ENCODE data around the gene USP13.

DNA sequence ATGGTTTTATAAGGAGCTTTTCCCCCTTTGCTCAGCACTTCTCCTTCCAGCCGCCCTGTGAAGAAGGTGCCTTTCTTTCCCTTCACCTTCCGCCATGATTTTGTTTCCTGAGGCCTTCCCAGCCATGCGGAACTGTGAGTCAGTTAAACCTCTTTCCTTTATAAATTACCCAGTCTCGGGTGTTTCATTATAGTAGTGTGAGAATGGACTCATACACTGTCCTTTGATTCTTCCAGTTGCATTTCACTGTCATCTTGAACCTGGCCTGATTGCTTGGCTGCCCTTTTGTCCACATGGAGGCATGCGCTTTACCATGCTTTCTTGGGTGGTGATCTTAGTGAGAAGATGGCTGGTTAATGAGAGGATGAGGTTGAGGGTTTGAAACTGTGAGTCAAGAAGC is 23.2 kb downstream of the USP13 start:
- TF ChIP-seq POLR2A (IDR thresholded peaks at IDR 0.05; ENCODE audit: extremely low read depth, insufficient read length) (no peak), MYC (IDR thresholded peaks at IDR 0.05; ENCODE audit: low read depth, low read length) (no peak)
- TF ChIP-seq, protein P1, sequence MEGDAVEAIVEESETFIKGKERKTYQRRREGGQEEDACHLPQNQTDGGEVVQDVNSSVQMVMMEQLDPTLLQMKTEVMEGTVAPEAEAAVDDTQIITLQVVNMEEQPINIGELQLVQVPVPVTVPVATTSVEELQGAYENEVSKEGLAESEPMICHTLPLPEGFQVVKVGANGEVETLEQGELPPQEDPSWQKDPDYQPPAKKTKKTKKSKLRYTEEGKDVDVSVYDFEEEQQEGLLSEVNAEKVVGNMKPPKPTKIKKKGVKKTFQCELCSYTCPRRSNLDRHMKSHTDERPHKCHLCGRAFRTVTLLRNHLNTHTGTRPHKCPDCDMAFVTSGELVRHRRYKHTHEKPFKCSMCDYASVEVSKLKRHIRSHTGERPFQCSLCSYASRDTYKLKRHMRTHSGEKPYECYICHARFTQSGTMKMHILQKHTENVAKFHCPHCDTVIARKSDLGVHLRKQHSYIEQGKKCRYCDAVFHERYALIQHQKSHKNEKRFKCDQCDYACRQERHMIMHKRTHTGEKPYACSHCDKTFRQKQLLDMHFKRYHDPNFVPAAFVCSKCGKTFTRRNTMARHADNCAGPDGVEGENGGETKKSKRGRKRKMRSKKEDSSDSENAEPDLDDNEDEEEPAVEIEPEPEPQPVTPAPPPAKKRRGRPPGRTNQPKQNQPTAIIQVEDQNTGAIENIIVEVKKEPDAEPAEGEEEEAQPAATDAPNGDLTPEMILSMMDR (IDR thresholded peaks at IDR 0.05; ENCODE audit: low read depth, low read length) = no peak
- TF ChIP-seq, protein P2, sequence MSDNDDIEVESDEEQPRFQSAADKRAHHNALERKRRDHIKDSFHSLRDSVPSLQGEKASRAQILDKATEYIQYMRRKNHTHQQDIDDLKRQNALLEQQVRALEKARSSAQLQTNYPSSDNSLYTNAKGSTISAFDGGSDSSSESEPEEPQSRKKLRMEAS (IDR thresholded peaks at IDR 0.05; ENCODE audit: low read depth, low read length) = no peak

Measured in NB4 (cell line).